Measurements from ENCODE around the gene ELF3.
"Not testable (repeated sequence)": the region's sequence is repeated elsewhere in the genome, so short reads cannot be mapped to it uniquely, and the experiment has no call there.

The ELF3 gene

GRCh38 chr1:202010180-202011015 lies at the start of gene ELF3:
Gene ELF3, plus strand, starts transcription at chr1:202010587. Its CDS starts 550 bp downstream, at chr1:202011137.
- no peak within 1 kb of the TSS for H3K4me3 ChIP-seq (ENCODE audit: low read length)
- TF ChIP-seq ZNF274 (IDR thresholded peaks at IDR 0.05; ENCODE audit: low read depth, low read length) = no peak

- not testable (repeated sequence) for H3K4me3 ChIP-seq (ENCODE audit: low read length)
Observed at GRCh38 chr1:201962382-201962781, 48.0 kb upstream of the ELF3 start.

- H3K4me3 ChIP-seq (ENCODE audit: low read length) = no peak overlapping the region
- no peak for TF ChIP-seq ZNF274 (IDR thresholded peaks at IDR 0.05; ENCODE audit: low read depth, low read length)
Observed at GRCh38 chr1:201964261-201964660, 46.1 kb upstream of the ELF3 start.

- no peak overlapping the region for H3K4me3 ChIP-seq (ENCODE audit: low read length)
- no peak for TF ChIP-seq ZNF274 (IDR thresholded peaks at IDR 0.05; ENCODE audit: low read depth, low read length)
Observed at GRCh38 chr1:201966171-201966570, 44.2 kb upstream of the ELF3 start.

GRCh38 chr1:201968202-201968925 lies 42.0 kb upstream of the ELF3 start:
- no peak overlapping the region for H3K4me3 ChIP-seq (ENCODE audit: low read length)
- TF ChIP-seq ZNF274 (IDR thresholded peaks at IDR 0.05; ENCODE audit: low read depth, low read length) = no peak

- no peak overlapping the region for H3K4me3 ChIP-seq (ENCODE audit: low read length)
- no peak for TF ChIP-seq ZNF274 (IDR thresholded peaks at IDR 0.05; ENCODE audit: low read depth, low read length)
Observed at GRCh38 chr1:201970334-201971159, 39.8 kb upstream of the ELF3 start.

GRCh38 chr1:201982082-201982622 lies 28.2 kb upstream of the ELF3 start:
- H3K4me3 ChIP-seq (ENCODE audit: low read length) = peak overlapping the region; percentile 88; the same call in 1 of the 2 replicates
- TF ChIP-seq ZNF274 (IDR thresholded peaks at IDR 0.05; ENCODE audit: low read depth, low read length) = no peak

- TF ChIP-seq ZNF274 (IDR thresholded peaks at IDR 0.05; ENCODE audit: low read depth, low read length) = no peak
- peak within 1 kb of the TSS; percentile 88 for H3K4me3 ChIP-seq (ENCODE audit: low read length)
Observed at GRCh38 chr1:201982623-201983379, 27.6 kb upstream of the ELF3 start, which contains the start of gene RNPEP. Gene RNPEP, plus strand, starts transcription at chr1:201982648. Its CDS starts 19 bp downstream, at chr1:201982667.

GRCh38 chr1:201983380-201983805 lies 27.0 kb upstream of the ELF3 start:
- peak overlapping the region; percentile 88 for H3K4me3 ChIP-seq (ENCODE audit: low read length)
- TF ChIP-seq ZNF274 (IDR thresholded peaks at IDR 0.05; ENCODE audit: low read depth, low read length) = no peak

GRCh38 chr1:201984446-201984845 lies 25.9 kb upstream of the ELF3 start:
- H3K4me3 ChIP-seq (ENCODE audit: low read length) = no peak overlapping the region
- no peak for TF ChIP-seq ZNF274 (IDR thresholded peaks at IDR 0.05; ENCODE audit: low read depth, low read length)

- no peak for TF ChIP-seq ZNF274 (IDR thresholded peaks at IDR 0.05; ENCODE audit: low read depth, low read length)
Observed at GRCh38 chr1:201985355-201985754, 25.0 kb upstream of the ELF3 start.

GRCh38 chr1:201988601-201989000 lies 21.8 kb upstream of the ELF3 start:
- H3K4me3 ChIP-seq (ENCODE audit: low read length) = no peak overlapping the region
- no peak for TF ChIP-seq ZNF274 (IDR thresholded peaks at IDR 0.05; ENCODE audit: low read depth, low read length)

More at GRCh38 chr1:201985355-201985754, 25.0 kb upstream of the ELF3 start:
- H3K4me3 ChIP-seq (ENCODE audit: low read length) = no peak overlapping the region

Data from GM08714 (cell line).